AG04450 (cell line): Measurements from ENCODE around the gene GALM. TPM values are rescaled to one million over a fixed set of nuclear protein-coding genes. Genes with fewer than 3 reads are reported as not detected.

Experiments used
- CTCF ChIA-PET: fragments of 300-600, 350-600 bp; formaldehyde crosslinking; extraction: SDS; loops from one replicate; lab custom pipeline; 2022; ENCODE audit warnings: antibody characterized with exemption, inconsistent platforms; lab: Charles Lee
- POLR2A ChIA-PET: fragments of 350-600 bp; formaldehyde crosslinking; extraction: SDS; loops from one replicate; lab custom pipeline; 2021; ENCODE audit warnings: antibody characterized with exemption, inconsistent platforms; lab: Yijun Ruan, JAX
- DNase-seq: peaks from one replicate; pipeline ENCODE4 v3.0.0-alpha.2; 2011; ENCODE audit warnings: low read depth, low spot score
- H3K27ac ChIP-seq: one replicate; pipeline ENCODE4 v1.5.1; 2012; ENCODE audit warnings: low read depth, low read length, control low read depth
- H3K27me3 ChIP-seq: one replicate; pipeline ENCODE4 v1.6.0; 2012; ENCODE audit warnings: low read length; ENCODE audit not compliant: control insufficient read depth, insufficient read depth
- H3K4me3 ChIP-seq: 2 replicates; pipeline ENCODE4 v1.5.1; 2011; ENCODE audit warnings: mild to moderate bottlenecking, low read depth, low read length, control low read depth
- H3K9me3 ChIP-seq: 2 replicates; pipeline ENCODE4 v1.5.1; 2012; ENCODE audit warnings: low read length; ENCODE audit not compliant: control insufficient read depth, insufficient read depth
- polyA plus RNA-seq: library from polyadenylated mRNA; depleted of rRNA; stranded (reverse); fragments of >200 nt; gene quantifications from 2 replicates; pipeline ENCODE4 v1.2.3, GENCODE V29; 2011
- TF ChIP-seq, protein P1 (sequence below): IDR thresholded peaks from 2 replicates; pipeline ENCODE4 v1.5.1; 2011; ENCODE audit warnings: low read depth, low read length, control low read depth, inconsistent platforms

The GALM gene
- polyA plus RNA-seq, 1 experiment, result 19.0 TPM

DNA sequence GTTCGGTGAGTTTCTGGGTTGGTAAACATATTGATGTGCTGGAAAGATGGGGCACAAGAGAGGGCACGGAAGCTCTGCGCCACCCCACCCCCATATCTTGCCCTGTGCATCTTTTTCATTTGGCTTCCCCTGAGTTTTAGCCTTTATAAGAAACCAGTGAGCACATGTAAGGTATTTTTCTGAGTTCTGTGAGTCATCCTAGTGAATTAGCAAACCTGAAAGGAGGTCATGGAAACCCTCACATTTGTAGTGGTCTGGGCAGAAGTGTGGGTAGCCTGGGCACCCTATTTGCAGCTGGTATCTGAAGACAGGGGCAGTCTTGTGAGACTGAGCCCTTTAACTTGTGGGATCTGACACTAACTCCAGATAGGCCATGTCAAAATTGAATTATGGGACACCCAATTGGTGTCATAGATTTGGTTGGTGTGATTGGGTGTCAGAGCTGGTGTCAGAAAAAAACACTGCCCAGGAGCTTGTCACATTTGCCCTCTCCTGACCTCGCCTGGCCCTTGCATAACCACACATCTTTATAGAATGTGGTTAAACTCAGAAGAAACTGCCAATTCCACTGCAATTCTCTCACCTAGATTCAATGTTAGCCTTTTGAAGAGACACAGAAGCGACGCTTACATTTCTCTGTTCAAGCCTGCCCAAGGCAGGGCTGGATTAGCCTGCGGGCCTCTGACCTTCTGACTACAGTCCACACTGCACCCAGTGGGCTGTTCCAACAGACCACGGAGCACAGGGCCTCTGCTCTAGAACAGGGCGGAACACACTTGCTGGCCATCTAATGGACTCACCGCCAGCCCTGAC, 12.0 kb upstream of the GALM start:
- Histone ChIP-seq H3K27ac (no peak overlapping the region), H3K27me3 (no peaks in the 10 kb centered on the region), H3K4me3 (no peak overlapping the region), H3K9me3 (no peaks in the 10 kb centered on the region)
- ChIA-PET POLR2A (no interaction called here), CTCF (no interaction called here)
- TF ChIP-seq, protein P1, sequence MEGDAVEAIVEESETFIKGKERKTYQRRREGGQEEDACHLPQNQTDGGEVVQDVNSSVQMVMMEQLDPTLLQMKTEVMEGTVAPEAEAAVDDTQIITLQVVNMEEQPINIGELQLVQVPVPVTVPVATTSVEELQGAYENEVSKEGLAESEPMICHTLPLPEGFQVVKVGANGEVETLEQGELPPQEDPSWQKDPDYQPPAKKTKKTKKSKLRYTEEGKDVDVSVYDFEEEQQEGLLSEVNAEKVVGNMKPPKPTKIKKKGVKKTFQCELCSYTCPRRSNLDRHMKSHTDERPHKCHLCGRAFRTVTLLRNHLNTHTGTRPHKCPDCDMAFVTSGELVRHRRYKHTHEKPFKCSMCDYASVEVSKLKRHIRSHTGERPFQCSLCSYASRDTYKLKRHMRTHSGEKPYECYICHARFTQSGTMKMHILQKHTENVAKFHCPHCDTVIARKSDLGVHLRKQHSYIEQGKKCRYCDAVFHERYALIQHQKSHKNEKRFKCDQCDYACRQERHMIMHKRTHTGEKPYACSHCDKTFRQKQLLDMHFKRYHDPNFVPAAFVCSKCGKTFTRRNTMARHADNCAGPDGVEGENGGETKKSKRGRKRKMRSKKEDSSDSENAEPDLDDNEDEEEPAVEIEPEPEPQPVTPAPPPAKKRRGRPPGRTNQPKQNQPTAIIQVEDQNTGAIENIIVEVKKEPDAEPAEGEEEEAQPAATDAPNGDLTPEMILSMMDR, result no peak
- DNase-seq, result no peak

DNA sequence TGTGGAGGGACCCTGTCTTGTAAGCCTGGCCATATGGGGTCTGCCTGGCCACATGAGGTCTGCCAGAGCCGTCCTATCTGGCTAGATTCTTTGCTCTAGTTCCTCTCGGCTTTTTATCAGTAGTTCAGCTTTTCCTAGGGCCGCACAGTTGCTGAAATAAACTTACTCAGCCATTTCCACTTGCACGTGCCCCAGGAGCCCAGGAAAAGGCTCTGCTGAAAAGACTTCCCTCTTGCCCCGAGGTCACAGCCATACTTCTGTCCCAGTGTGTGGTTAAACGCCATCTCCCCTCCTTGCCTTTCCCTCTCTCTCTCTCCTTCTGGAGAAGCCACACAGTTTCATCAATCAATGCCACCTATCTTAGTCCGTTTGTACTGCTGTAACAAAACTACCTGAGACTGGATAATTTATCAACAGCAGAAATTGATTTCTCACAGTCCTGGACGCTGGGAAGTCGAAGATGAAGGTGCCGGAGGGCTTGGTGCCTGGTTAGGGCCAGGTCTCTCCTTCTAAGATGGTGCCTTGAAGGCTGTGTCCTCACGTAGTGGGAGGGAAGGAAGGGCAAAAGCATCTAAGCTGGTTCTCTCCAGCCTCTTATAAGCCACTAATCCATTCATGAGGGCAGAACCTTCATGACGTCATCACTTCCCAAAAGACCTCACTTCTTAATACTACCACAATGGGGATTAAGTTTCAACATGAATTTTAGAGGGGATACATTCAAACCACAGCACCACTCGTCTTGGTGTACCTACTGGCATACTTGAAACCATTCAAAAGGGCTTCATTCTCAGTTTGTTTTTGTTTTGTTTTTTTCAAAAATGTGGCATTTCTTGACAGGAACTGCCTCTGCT, 11.2 kb upstream of the GALM start:
- Histone ChIP-seq H3K4me3 (no peak overlapping the region), H3K27me3 (no peaks in the 10 kb centered on the region), H3K27ac (no peak overlapping the region), H3K9me3 (no peaks in the 10 kb centered on the region)
- TF ChIP-seq, protein P1, result no peak
- ChIA-PET POLR2A (no interaction called here), CTCF (interaction anchor here (0.6 kb wide), 1 partner anchor 72 kb away, joined by 3 read pairs; no protein-coding TSS in a partner anchor)
- DNase-seq, result no peak

DNA sequence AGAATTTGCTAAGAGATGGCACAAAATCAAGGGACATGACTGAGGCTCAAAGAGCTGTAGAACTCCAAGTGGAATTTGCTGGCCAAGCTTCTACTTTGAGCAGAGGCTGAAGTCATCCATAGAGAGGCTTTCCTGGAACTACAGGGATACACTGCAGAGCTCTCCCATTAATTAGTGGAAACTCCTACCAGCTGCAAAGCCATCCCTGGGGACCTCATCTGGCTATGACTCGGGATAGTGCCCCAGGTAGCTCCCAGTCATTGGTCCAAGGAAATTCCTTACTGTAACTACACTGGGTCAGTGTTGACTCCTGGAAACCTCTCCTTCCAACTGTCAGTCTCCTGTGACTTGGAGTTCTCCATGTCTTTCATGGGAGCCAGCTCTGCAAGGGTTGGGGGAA, 10.5 kb upstream of the GALM start:
- Histone ChIP-seq H3K9me3 (no peaks in the 10 kb centered on the region), H3K4me3 (no peak overlapping the region), H3K27me3 (no peaks in the 10 kb centered on the region), H3K27ac (no peak overlapping the region)
- POLR2A ChIA-PET, result no interaction called here
- DNase-seq, result no peak
- CTCF ChIA-PET, result interaction anchor here (0.6 kb wide), 1 partner anchor 73 kb away, joined by 3 read pairs; no protein-coding TSS in a partner anchor
- TF ChIP-seq, protein P1, result no peak

DNA sequence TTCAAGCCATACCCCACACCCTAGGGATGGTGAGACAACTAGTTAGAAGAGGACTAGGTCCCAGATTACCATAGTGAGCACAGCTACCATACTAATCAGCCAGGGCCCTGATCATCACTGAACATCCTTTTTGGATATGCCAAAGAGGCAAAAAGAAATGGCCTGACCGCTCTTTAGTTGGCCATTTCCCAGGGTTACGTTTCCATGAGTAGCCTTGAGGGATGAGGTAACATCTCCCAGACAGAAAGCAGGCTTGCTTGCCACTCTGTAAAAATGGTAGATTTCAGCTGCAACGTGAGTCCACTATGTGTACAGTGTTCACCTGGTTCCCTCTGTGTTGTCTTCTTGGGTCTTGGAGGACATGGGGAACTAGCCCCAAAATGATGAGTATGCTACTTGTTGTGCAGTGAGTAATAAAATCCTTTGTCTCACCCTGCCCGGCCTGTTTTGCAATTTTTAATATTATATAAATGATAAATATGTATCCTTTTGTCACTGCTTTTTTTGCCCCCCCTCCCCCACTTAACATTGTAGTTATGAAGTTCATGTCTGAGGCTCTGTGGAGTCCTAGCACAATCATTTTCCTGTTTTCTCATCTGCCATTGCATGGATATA, 8.9 kb upstream of the GALM start:
- DNase-seq, result no peak
- no peaks in the 10 kb centered on the region for H3K9me3 ChIP-seq
- TF ChIP-seq, protein P1, result no peak
- CTCF ChIA-PET, result no interaction called here
- H3K4me3 ChIP-seq, result no peak overlapping the region
- POLR2A ChIA-PET, result no interaction called here
- H3K27me3 ChIP-seq, result no peaks in the 10 kb centered on the region
- H3K27ac ChIP-seq, result peak overlapping the region; percentile 11
